IMR-90 (cell line): Measurements from ENCODE around the gene ST3GAL5. TPM values are rescaled to one million over a fixed set of nuclear protein-coding genes. Genes with fewer than 3 reads are reported as not detected.

Experiments used
- ATAC-seq: fragments of 200-7000 bp; cut with Tn5 transposase; 2 replicates; pipeline ENCODE4 v1.9.1; 2020; ENCODE audit warnings: low read depth, mild to moderate bottlenecking, moderate library complexity
- BruUV-seq: library from RNA; stranded (reverse); fragments of 400-500 nt; replicated peaks from 2 replicates; lab custom pipeline; 2021; lab: Mats Ljungman, UMichigan
- CTCF ChIA-PET: fragments of 300-600 bp; formaldehyde crosslinking; extraction: SDS; loops from one replicate; lab custom pipeline; 2021; ENCODE audit warnings: antibody characterized with exemption; lab: Yijun Ruan, JAX
- POLR2A ChIA-PET: fragments of 300-600 bp; sonication (Branson Sonifier 250); formaldehyde crosslinking; loops from one replicate; lab custom pipeline; 2022; ENCODE audit warnings: antibody characterized with exemption; ENCODE audit not compliant: unreplicated experiment; lab: Charles Lee
- DNase-seq: peaks from one replicate; pipeline ENCODE4 v3.0.0; 2013
- H2AFZ ChIP-seq: replicated peaks from 2 replicates; pipeline ENCODE3; 2013; ENCODE audit warnings: low read length, mild to moderate bottlenecking; ENCODE audit not compliant: poor library complexity
- H2AK5ac ChIP-seq: 2 replicates; pipeline ENCODE4 v1.6.1; 2013; ENCODE audit warnings: low read depth, low read length, inconsistent platforms
- H2AK9ac ChIP-seq: replicated peaks from 2 replicates; pipeline ENCODE3; 2013; ENCODE audit warnings: mild to moderate bottlenecking, low read depth, low read length, moderate library complexity; ENCODE audit not compliant: poor library complexity
- H2BK120ac ChIP-seq: 2 replicates; pipeline ENCODE4 v1.6.1; 2013; ENCODE audit warnings: low read depth, low read length, inconsistent platforms
- H2BK15ac ChIP-seq: 3 replicates; pipeline ENCODE4 v1.6.1; 2013; ENCODE audit warnings: low read depth, low read length, inconsistent platforms
- H2BK20ac ChIP-seq: 2 replicates; pipeline ENCODE4 v1.6.1; 2013; ENCODE audit warnings: low read depth, mild to moderate bottlenecking, inconsistent platforms, low read length, moderate library complexity
- H2BK5ac ChIP-seq: 2 replicates; pipeline ENCODE4 v1.6.1; 2013; ENCODE audit warnings: mild to moderate bottlenecking, low read depth, low read length, inconsistent platforms; ENCODE audit not compliant: poor library complexity, severe bottlenecking
- H3K14ac ChIP-seq: replicated peaks from 2 replicates; pipeline ENCODE4 v1.6.1; 2013; ENCODE audit warnings: low read depth, low read length, inconsistent platforms
- H3K18ac ChIP-seq: 2 replicates; pipeline ENCODE4 v1.6.1; 2013; ENCODE audit warnings: low read depth, low read length, control low read depth
- H3K23ac ChIP-seq: 2 replicates; pipeline ENCODE4 v1.6.1; 2013; ENCODE audit warnings: low read depth, low read length, inconsistent platforms
- H3K27ac ChIP-seq: 2 replicates; pipeline ENCODE4 v1.5.1; 2013; ENCODE audit warnings: mild to moderate bottlenecking, control low read depth, low read length; ENCODE audit not compliant: insufficient read depth
- H3K27me3 ChIP-seq: 2 replicates; pipeline ENCODE4 v1.6.1; 2013; ENCODE audit warnings: low read length; ENCODE audit not compliant: control insufficient read depth, insufficient read depth
- H3K36me3 ChIP-seq: 2 replicates; pipeline ENCODE4 v1.6.1; 2013; ENCODE audit warnings: low read length, mixed read lengths; ENCODE audit not compliant: control insufficient read depth, insufficient read depth
- H3K4ac ChIP-seq: 2 replicates; pipeline ENCODE4 v1.6.1; 2013; ENCODE audit warnings: low read depth, low read length, inconsistent platforms
- H3K4me1 ChIP-seq: 2 replicates; pipeline ENCODE4 v1.6.1; 2013; ENCODE audit warnings: low read length, mixed read lengths; ENCODE audit not compliant: control insufficient read depth, insufficient read depth
- H3K4me2 ChIP-seq: 2 replicates; pipeline ENCODE4 v1.6.1; 2013; ENCODE audit warnings: low read depth, mild to moderate bottlenecking, control low read depth, low read length, moderate library complexity
- H3K4me3 ChIP-seq: 2 replicates; pipeline ENCODE4 v1.5.1; 2013; ENCODE audit warnings: low read depth, mild to moderate bottlenecking, control low read depth, low read length, moderate library complexity; ENCODE audit not compliant: insufficient read depth
- H3K56ac ChIP-seq: 2 replicates; pipeline ENCODE4 v1.6.1; 2013; ENCODE audit warnings: low read length, inconsistent platforms; ENCODE audit not compliant: insufficient read depth; ENCODE audit errors: extremely low read depth
- H3K79me1 ChIP-seq, 2 experiments: 2 replicates each; pipeline ENCODE4 v1.6.1; 2013; ENCODE audit warnings: low read length in 2 of 2, inconsistent platforms in 1 of 2, low read depth in 1 of 2
- H3K9ac ChIP-seq: 2 replicates; pipeline ENCODE4 v1.6.1; 2013; ENCODE audit warnings: low read depth, low read length, control low read depth
- H3K9me1 ChIP-seq: 2 replicates; pipeline ENCODE4 v1.6.1; 2013; ENCODE audit warnings: low read length, inconsistent platforms; ENCODE audit not compliant: insufficient read depth
- H3K9me3 ChIP-seq: 2 replicates; pipeline ENCODE4 v1.6.1; 2013; ENCODE audit warnings: low read length; ENCODE audit not compliant: control insufficient read depth, insufficient read depth
- H4K20me1 ChIP-seq: 2 replicates; pipeline ENCODE4 v1.6.1; 2013; ENCODE audit warnings: low read length, inconsistent platforms; ENCODE audit not compliant: insufficient read depth
- H4K5ac ChIP-seq: 2 replicates; pipeline ENCODE4 v1.6.1; 2013; ENCODE audit warnings: mild to moderate bottlenecking, low read depth, low read length, control low read depth
- H4K8ac ChIP-seq, 2 experiments: 2 replicates each; pipeline ENCODE4 v1.6.1; 2013; ENCODE audit warnings: low read depth in 2 of 2, low read length in 2 of 2, control low read depth in 1 of 2, inconsistent platforms in 1 of 2
- H4K91ac ChIP-seq: 2 replicates; pipeline ENCODE4 v1.6.1; 2013; ENCODE audit warnings: low read depth, low read length, inconsistent platforms; ENCODE audit not compliant: insufficient read depth
- BHLHE40 ChIP-seq: fragments of 150-350 bp; IDR thresholded peaks from 2 replicates; pipeline ENCODE4 v1.6.1; 2016; ENCODE audit warnings: mild to moderate bottlenecking, low read depth, low read length
- CHD1 ChIP-seq: IDR thresholded peaks from 2 replicates; pipeline ENCODE4 v1.6.1; 2012; ENCODE audit warnings: low read depth, low read length, improper control_type of control experiment
- CTCF ChIP-seq: conservative IDR thresholded peaks from 2 replicates; pipeline ENCODE4 v1.5.1; 2012; ENCODE audit warnings: mild to moderate bottlenecking, low read depth, low read length, improper control_type of control experiment
- ELK1 ChIP-seq: fragments of 150-350 bp; IDR thresholded peaks from 2 replicates; pipeline ENCODE4 v1.6.1; 2016; ENCODE audit warnings: low read depth, mild to moderate bottlenecking, low read length, moderate library complexity, borderline replicate concordance
- FOS ChIP-seq: fragments of 150-350 bp; IDR thresholded peaks from 2 replicates; pipeline ENCODE4 v1.6.1; 2016; ENCODE audit warnings: low read depth, low read length
- MAFK ChIP-seq: IDR thresholded peaks from 2 replicates; pipeline ENCODE4 v1.6.1; 2012; ENCODE audit warnings: low read depth, low read length, improper control_type of control experiment
- MAZ ChIP-seq: IDR thresholded peaks from 2 replicates; pipeline ENCODE4 v1.6.1; 2012; ENCODE audit warnings: low read depth, mild to moderate bottlenecking, low read length, improper control_type of control experiment, moderate library complexity, borderline replicate concordance
- NFE2L2 ChIP-seq: fragments of 150-350 bp; IDR thresholded peaks from 2 replicates; pipeline ENCODE4 v1.6.1; 2016; ENCODE audit warnings: low read depth, mild to moderate bottlenecking, low read length
- POLR2A ChIP-seq: IDR thresholded peaks from 2 replicates; pipeline ENCODE4 v1.6.1; 2012; ENCODE audit warnings: mild to moderate bottlenecking, low read depth, low read length
- RAD21 ChIP-seq: IDR thresholded peaks from 2 replicates; pipeline ENCODE4 v1.6.1; 2012; ENCODE audit warnings: low read length, improper control_type of control experiment
- RCOR1 ChIP-seq: IDR thresholded peaks from 2 replicates; pipeline ENCODE4 v1.6.1; 2012; ENCODE audit warnings: mild to moderate bottlenecking, low read length, improper control_type of control experiment; ENCODE audit not compliant: insufficient replicate concordance
- RFX5 ChIP-seq: IDR thresholded peaks from 2 replicates; pipeline ENCODE4 v1.8.0; 2012; ENCODE audit warnings: low read depth, mild to moderate bottlenecking, low read length, moderate library complexity
- SMC3 ChIP-seq: fragments of 150-350 bp; IDR thresholded peaks from 2 replicates; pipeline ENCODE4 v1.6.1; 2016; ENCODE audit warnings: low read depth, mild to moderate bottlenecking, antibody characterized with exemption, low read length, moderate library complexity
- USF2 ChIP-seq: fragments of 150-350 bp; IDR thresholded peaks from 2 replicates; pipeline ENCODE4 v1.6.1; 2017; ENCODE audit warnings: mild to moderate bottlenecking, antibody characterized with exemption, low read length, low read depth
- WGBS, 2 experiments: methylation state at CpG; one replicate each; pipeline versions ENCODE4 v1.1.5 to v1.1.7; 2013; ENCODE audit warnings: missing lambda C conversion rate in 2 of 2; ENCODE audit not compliant: insufficient read length in 1 of 2; ENCODE audit errors: extremely low coverage in 2 of 2; 5-methylcytosine and 5-hydroxymethylcytosine counted together
- dilution Hi-C: fragments of 300-500 bp; cut with HindIII; formaldehyde crosslinking; loops from one replicate; pipeline ENCODE4 v1.14.3; 2018; ENCODE audit warnings: low sequenced_read_pairs; ENCODE audit not compliant: unreplicated experiment
- in situ Hi-C: fragments of 300-500 bp; cut with MboI; formaldehyde crosslinking; loops from 3 replicates; pipeline ENCODE4 v1.14.3; 2019; ENCODE audit warnings: low sequenced_read_pairs, inconsistent platforms, mixed read lengths
- intact Hi-C: fragments of 100-400 bp; cut with micrococcal nuclease; formaldehyde crosslinking; loops from 2 replicates; pipeline ENCODE4 v1.10.0; 2022
- polyA plus RNA-seq, 3 experiments: library from polyadenylated mRNA; depleted of rRNA; stranded (reverse); fragments of >200 nt; gene quantifications; 2 replicates each; pipeline ENCODE4 v1.2.3, GENCODE V29; 2012; ENCODE audit warnings: low replicate concordance in 1 of 3
- total RNA-seq: library from RNA; depleted of rRNA; stranded (reverse); fragments of >200 nt; gene quantifications from 2 replicates; pipeline ENCODE4 v1.2.3, GENCODE V29; 2012

The ST3GAL5 gene
- total and polyA plus RNA-seq, 2 of the 4 experiments (the other 2 are of a cell fraction), result 16.8 to 21.0 TPM

- no TSS peak for BruUV-seq
- no peak overlapping the region for H2BK120ac ChIP-seq
- no peak overlapping the region for H3K4me2 ChIP-seq
- no peak overlapping the region for H3K4me3 ChIP-seq
- intact Hi-C loops, result no loop called here
- in situ Hi-C loops, result no loop called here
- H3K79me1 ChIP-seq, result no peaks in the 10 kb centered on the region
- no peak overlapping the region for H2BK5ac ChIP-seq
- ATAC-seq, result no peak
- peaks cover 7% of the 10 kb centered on the region for H3K4me1 ChIP-seq
- no peak overlapping the region for H4K5ac ChIP-seq
- H3K27ac ChIP-seq, result no peak overlapping the region
- H3K56ac ChIP-seq, result no peak overlapping the region
- H3K23ac ChIP-seq, result no peak overlapping the region
- 0 out of 2 replicates have a peak overlapping the region, but pooled peaks have one; percentile 38 for H3K4ac ChIP-seq
- H3K9me3 ChIP-seq, result peaks cover 4% of the 10 kb centered on the region
- no peak overlapping the region for H4K8ac ChIP-seq
- H3K27me3 ChIP-seq, result no peaks in the 10 kb centered on the region
- 80% methylated on average over 3 of the region's 10 CpGs; no CpG with 5 or more reads in 1 of the 2 experiments for WGBS, 2 experiments
- no peaks in the 10 kb centered on the region for H3K36me3 ChIP-seq
- no peak for DNase-seq
- peak overlapping the region; percentile 26; the same call in 1 of the 2 replicates for H2BK20ac ChIP-seq
- H3K9me1 ChIP-seq, result peaks cover 14% of the 10 kb centered on the region
- dilution Hi-C loops, result no loop called here
- no peaks in the 10 kb centered on the region for H4K20me1 ChIP-seq
- H3K9ac ChIP-seq, result no peak overlapping the region
- CTCF ChIA-PET, result interaction anchor here (2.3 kb wide), 1 partner anchor 75 kb away, joined by 7 read pairs; no protein-coding TSS in a partner anchor
- peak overlapping the region; percentile 78; the same call in 1 of the 3 replicates for H2BK15ac ChIP-seq
- peak overlapping the region; percentile 53 for H4K91ac ChIP-seq
- peak overlapping the region; percentile 44 for H2AFZ ChIP-seq
- no peak overlapping the region for H2AK9ac ChIP-seq
- 0 out of 2 replicates have a peak overlapping the region, but pooled peaks have one; percentile 3 for H3K14ac ChIP-seq
- no peak for TF ChIP-seq SMC3
- no peak for TF ChIP-seq MAFK
- no peak for TF ChIP-seq USF2
- TF ChIP-seq MAZ, result no peak
- TF ChIP-seq BHLHE40, result no peak
- TF ChIP-seq POLR2A, result no peak
- TF ChIP-seq CTCF, result no peak
- no peak for TF ChIP-seq FOS
- TF ChIP-seq RAD21, result no peak
- no peak for TF ChIP-seq RFX5
- TF ChIP-seq NFE2L2, result no peak
- TF ChIP-seq RCOR1, result no peak
- no peak for TF ChIP-seq ELK1
- TF ChIP-seq CHD1, result no peak
- no peak overlapping the region for H3K18ac ChIP-seq
- peak overlapping the region; percentile 68; the same call in 1 of the 2 replicates for H2AK5ac ChIP-seq
- POLR2A ChIA-PET, result no interaction called here
Measured at GRCh38 chr2:85803704-85804425, 84.9 kb downstream of the ST3GAL5 start.
